ENCODE results near the gene CCPG1. TPM values are rescaled to one million over a fixed set of nuclear protein-coding genes. Genes with fewer than 3 reads are reported as not detected.

Gene CCPG1
- polyA plus RNA-seq, 3 donors: 21.1 to 196 (median 145) TPM

GRCh38 chr15:55403531-55403930 lies 4.6 kb downstream of the CCPG1 start:
- H3K4me1 ChIP-seq (ENCODE audit: control insufficient read depth in 1 of 2, insufficient read depth in 2 of 2, low read length in 2 of 2): peaks cover 61 to 75% of the 10 kb centered on the region in 2 donors

GRCh38 chr15:55402707-55403106 lies 5.5 kb downstream of the CCPG1 start:
- Histone ChIP-seq H3K4me1 (ENCODE audit: control insufficient read depth in 1 of 2, insufficient read depth in 2 of 2, low read length in 2 of 2) (peaks cover 60 to 73% of the 10 kb centered on the region in 2 donors), H4K20me1 (ENCODE audit: insufficient read depth, low read length) (peaks cover 5% of the 10 kb centered on the region), H3K36me3 (replicated peaks in 1 of 2; ENCODE audit: control insufficient read depth in 1 of 2, insufficient read depth in 2 of 2, low read length in 2 of 2) (peaks cover 0 to 21% of the 10 kb centered on the region in 2 donors), H3K4me2 (replicated peaks; ENCODE audit: extremely low read depth, low read length, poor library complexity, severe bottlenecking) (peak overlapping the region; percentile 66), H3K9ac (ENCODE audit: insufficient read depth, low read length, poor library complexity, severe bottlenecking) (peak overlapping the region; percentile 19), H2AFZ (ENCODE audit: insufficient read depth, low read depth, low read length, poor library complexity, severe bottlenecking) (no peak overlapping the region), H3K27me3 (ENCODE audit: control insufficient read depth in 2 of 2, insufficient read depth in 2 of 2, low read length in 2 of 2) (no peaks in the 10 kb centered on the region), H3K4me3 (replicated peaks in 1 of 3; ENCODE audit: low read depth in 2 of 3, low read length in 3 of 3) (peak overlapping the region in 1 of 3 experiments; percentile 48), H3K27ac (ENCODE audit: low read depth in 1 of 2, low read length in 2 of 2) (peak overlapping the region; percentile 82 to 84), H3K79me2 (ENCODE audit: insufficient read depth, low read length) (peaks cover 91% of the 10 kb centered on the region), H3K9me3 (replicated peaks in 1 of 2; ENCODE audit: control insufficient read depth in 1 of 2, insufficient read depth in 1 of 2, low read length in 2 of 2) (no peaks in the 10 kb centered on the region)
- DNase-seq: no peak
- peak overlapping the region; percentile 74 to 93 (median 90) for H3K27ac Mint-ChIP-seq
- H3K4me3 Mint-ChIP-seq: peak overlapping the region; percentile 4 to 71
- H3K27me3 Mint-ChIP-seq (ENCODE audit: low read depth in 3 of 3): peaks cover 0 to under 1% (median 0%) of the 10 kb centered on the region in 3 donors
- peaks cover 14 to 15% of the 10 kb centered on the region in 2 donors for H3K36me3 Mint-ChIP-seq
- peaks cover 0 to 2% (median 0%) of the 10 kb centered on the region in 7 donors for H3K9me3 Mint-ChIP-seq
- peaks cover 81% of the 10 kb centered on the region for H3K4me1 Mint-ChIP-seq
- intact Hi-C loops (cut with micrococcal nuclease): loop anchor here in 1 of 2 donors (10.0 kb wide), 2 partner anchors 78 to 178 kb away; no protein-coding TSS in a partner anchor
- TF ChIP-seq CTCF (IDR thresholded peaks at IDR 0.05): no peak

More at GRCh38 chr15:55403531-55403930, 4.6 kb downstream of the CCPG1 start:
- H3K9me3 Mint-ChIP-seq: no peaks in the 10 kb centered on the region
- peaks cover 88% of the 10 kb centered on the region for H3K79me2 ChIP-seq (ENCODE audit: insufficient read depth, low read length)
- H3K4me3 ChIP-seq (replicated peaks in 1 of 3; ENCODE audit: low read depth in 2 of 3, low read length in 3 of 3): peak overlapping the region in 1 of 3 experiments; percentile 48
- H3K27ac ChIP-seq (ENCODE audit: low read depth in 1 of 2, low read length in 2 of 2): peak overlapping the region in 1 of 2 donors; percentile 82
- intact Hi-C loops (cut with micrococcal nuclease): loop anchor here in 1 of 2 donors (10.0 kb wide), 2 partner anchors 79 to 179 kb away; no protein-coding TSS in a partner anchor
- peaks cover 6 to 9% of the 10 kb centered on the region in 2 donors for H3K36me3 Mint-ChIP-seq
- H3K9ac ChIP-seq (ENCODE audit: insufficient read depth, low read length, poor library complexity, severe bottlenecking): peak overlapping the region; percentile 19
- H3K27ac Mint-ChIP-seq: peak overlapping the region; percentile 74 to 93 (median 90)
- peak; percentile 59 to 82 (median 70) for DNase-seq
- H3K36me3 ChIP-seq (replicated peaks in 1 of 2; ENCODE audit: control insufficient read depth in 1 of 2, insufficient read depth in 2 of 2, low read length in 2 of 2): peaks cover 0 to 12% of the 10 kb centered on the region in 2 donors
- H3K27me3 ChIP-seq (ENCODE audit: control insufficient read depth in 2 of 2, insufficient read depth in 2 of 2, low read length in 2 of 2): no peaks in the 10 kb centered on the region
- H3K4me2 ChIP-seq (replicated peaks; ENCODE audit: extremely low read depth, low read length, poor library complexity, severe bottlenecking): peak overlapping the region; percentile 66
- no peak for TF ChIP-seq CTCF (IDR thresholded peaks at IDR 0.05)
- H3K4me3 Mint-ChIP-seq: peak overlapping the region; percentile 4 to 71
- no peaks in the 10 kb centered on the region for H3K9me3 ChIP-seq (replicated peaks in 1 of 2; ENCODE audit: control insufficient read depth in 1 of 2, insufficient read depth in 1 of 2, low read length in 2 of 2)
- H3K27me3 Mint-ChIP-seq (ENCODE audit: low read depth in 3 of 3): no peaks in the 10 kb centered on the region
- H2AFZ ChIP-seq (ENCODE audit: insufficient read depth, low read depth, low read length, poor library complexity, severe bottlenecking): no peak overlapping the region
- H3K4me1 Mint-ChIP-seq: peaks cover 77% of the 10 kb centered on the region
- H4K20me1 ChIP-seq (ENCODE audit: insufficient read depth, low read length): no peaks in the 10 kb centered on the region
